ES-I3 (cell line): ENCODE results near the gene TRPM6.

Experiments
- H3K36me3 ChIP-seq: 2 replicates; pipeline ENCODE4 v1.6.1; 2013; ENCODE audit warnings: mild to moderate bottlenecking, low read length, control low read depth, moderate library complexity; ENCODE audit not compliant: insufficient read depth
- H3K4me1 ChIP-seq: 2 replicates; pipeline ENCODE4 v1.6.1; 2013; ENCODE audit warnings: mild to moderate bottlenecking, control low read depth, low read length; ENCODE audit not compliant: insufficient read depth
- H3K9ac ChIP-seq: 2 replicates; pipeline ENCODE4 v1.6.1; 2013; ENCODE audit warnings: low read depth, mild to moderate bottlenecking, low read length, moderate library complexity
- H3K9me3 ChIP-seq: 2 replicates; pipeline ENCODE4 v1.6.1; 2013; ENCODE audit warnings: mild to moderate bottlenecking, low read length, moderate library complexity; ENCODE audit not compliant: control insufficient read depth, insufficient read depth

TRPM6 gene

DNA sequence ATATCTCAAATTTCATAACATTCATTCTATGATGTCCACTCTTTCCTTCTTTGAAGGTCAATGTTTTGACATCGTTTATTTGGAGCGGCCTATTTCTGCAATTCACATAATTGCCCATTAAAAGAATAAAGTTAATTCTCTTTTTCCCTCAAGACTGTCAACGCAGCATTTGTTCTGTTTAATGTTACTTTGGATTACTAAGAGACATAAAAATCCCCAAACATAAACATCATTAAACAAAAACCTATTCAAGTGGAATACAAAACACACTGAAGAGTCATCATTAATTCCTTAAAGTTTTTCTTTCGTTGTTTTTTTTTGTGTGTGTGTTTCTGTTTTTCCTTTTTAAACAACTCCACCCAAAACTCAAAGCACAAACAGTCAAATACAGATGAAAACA is 151.1 kb downstream of the TRPM6 start:
- Histone ChIP-seq H3K4me1 (no peaks in the 10 kb centered on the region), H3K36me3 (no peaks in the 10 kb centered on the region), H3K9ac (no peak overlapping the region), H3K9me3 (no peaks in the 10 kb centered on the region)

DNA sequence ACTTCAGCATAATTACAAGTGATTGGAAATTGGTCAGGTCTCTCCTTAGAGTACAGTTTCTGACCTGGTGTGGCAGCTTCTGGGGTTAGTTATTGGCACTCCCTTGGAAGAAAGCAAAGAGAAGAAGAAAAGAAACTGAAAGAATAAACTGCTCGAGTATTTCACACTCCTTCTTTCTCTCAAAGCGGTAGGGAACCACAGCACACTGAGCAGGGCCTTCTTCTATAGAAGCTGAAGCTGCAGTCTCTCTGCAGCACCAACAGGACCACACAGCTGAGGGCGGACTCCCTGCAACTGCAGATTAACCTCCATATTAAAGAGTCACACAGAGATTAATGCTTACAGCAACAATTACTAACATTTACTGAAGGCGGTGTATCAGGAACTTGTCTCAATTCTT is 152.0 kb downstream of the TRPM6 start:
- Histone ChIP-seq H3K9me3 (no peaks in the 10 kb centered on the region), H3K36me3 (no peaks in the 10 kb centered on the region), H3K9ac (no peak overlapping the region), H3K4me1 (no peaks in the 10 kb centered on the region)

DNA sequence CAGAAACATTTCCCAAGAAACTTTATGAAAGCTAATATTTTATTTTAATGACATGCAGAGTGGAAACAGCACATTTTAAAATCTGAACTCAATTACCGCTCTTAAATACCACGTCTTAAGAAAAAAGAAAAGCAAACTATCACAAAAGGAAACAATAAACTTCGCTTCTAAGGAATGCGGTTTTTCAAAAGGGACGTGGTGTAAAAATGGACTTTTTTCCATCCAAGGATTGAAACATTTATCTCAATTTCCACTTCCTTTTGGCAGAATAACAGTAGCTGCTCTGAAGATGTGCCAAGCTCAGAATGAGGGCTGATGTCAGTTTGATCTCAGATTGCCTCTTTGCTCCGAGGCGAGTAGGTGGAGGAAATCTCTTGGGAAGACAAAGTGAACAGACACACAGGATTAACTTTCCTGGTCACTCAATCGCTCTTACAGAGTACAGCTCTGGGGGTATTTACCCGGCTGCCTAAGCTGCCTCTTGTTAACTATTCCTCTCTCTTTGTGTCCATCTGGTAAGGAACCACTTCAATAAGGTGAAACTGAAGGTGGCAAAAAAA is 158.5 kb downstream of the TRPM6 start:
- Histone ChIP-seq H3K36me3 (no peaks in the 10 kb centered on the region), H3K9ac (no peak overlapping the region), H3K4me1 (peaks cover 19% of the 10 kb centered on the region; the same call in 1 of the 2 replicates), H3K9me3 (no peaks in the 10 kb centered on the region)

DNA sequence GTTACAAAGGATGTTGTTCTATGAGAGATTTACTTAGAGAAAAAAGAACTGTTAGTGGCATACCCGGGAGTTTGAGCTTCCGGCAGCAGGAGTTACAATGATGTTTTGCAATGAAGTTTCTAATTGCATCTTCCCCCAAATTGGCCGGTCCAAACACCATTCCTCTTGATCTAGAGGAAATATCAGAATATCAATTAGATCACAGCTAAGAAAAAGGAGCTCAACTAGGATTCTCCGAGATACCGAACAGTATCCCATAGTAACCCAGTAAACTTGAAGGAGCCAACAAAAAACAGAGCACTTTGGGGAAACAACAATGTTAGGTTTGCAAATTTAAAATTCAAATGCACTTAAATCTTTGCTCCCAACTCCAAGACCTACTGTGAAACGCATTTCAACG is 159.5 kb downstream of the TRPM6 start:
- no peak overlapping the region for H3K9ac ChIP-seq
- H3K36me3 ChIP-seq, result no peaks in the 10 kb centered on the region
- no peaks in the 10 kb centered on the region for H3K9me3 ChIP-seq
- H3K4me1 ChIP-seq, result peaks cover 19% of the 10 kb centered on the region; the same call in 1 of the 2 replicates

DNA sequence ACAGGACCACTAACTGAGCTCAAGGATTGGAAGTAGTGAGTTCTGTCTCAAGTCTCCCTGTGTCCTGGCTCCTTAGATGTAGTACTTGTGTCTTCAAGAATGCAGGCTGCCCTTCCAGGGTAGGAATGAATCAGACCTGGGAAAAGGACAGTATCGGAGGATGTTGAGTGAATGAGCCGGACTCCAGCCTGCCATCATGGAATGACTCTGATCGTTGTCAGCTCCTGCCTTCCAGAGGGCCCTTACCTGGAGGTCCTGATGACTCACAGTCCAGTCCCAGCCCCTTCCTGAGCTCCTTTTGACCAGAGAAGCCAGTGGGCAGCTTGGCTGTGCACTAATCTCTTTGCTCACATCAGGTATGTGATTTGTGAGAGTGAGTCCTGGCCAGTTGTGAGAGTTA is 161.1 kb downstream of the TRPM6 start:
- Histone ChIP-seq H3K36me3 (no peaks in the 10 kb centered on the region), H3K9me3 (no peaks in the 10 kb centered on the region), H3K9ac (no peak overlapping the region), H3K4me1 (peaks cover 23% of the 10 kb centered on the region; the same call in 1 of the 2 replicates)

DNA sequence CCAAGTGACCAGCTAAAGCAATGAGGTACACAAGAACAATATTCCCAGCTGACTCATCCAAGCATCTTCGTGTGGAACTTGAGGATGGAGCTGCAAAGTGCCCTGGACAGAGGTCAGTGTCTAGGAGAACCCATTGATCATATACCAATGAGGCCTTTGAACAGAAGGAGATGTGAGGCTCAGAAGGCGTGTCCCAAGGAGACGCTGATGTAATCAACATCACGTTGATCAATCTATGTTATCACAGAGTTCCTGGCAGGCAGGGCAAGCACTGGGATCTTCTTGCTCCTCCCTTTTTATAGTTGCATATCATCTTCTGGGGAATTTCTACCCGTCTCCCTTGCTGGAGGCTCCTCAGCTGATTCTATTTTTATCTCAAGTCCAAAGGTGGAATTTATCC is 163.4 kb downstream of the TRPM6 start:
- Histone ChIP-seq H3K9ac (no peak overlapping the region), H3K4me1 (peaks cover 17% of the 10 kb centered on the region; the same call in 1 of the 2 replicates), H3K36me3 (no peaks in the 10 kb centered on the region), H3K9me3 (no peaks in the 10 kb centered on the region)

DNA sequence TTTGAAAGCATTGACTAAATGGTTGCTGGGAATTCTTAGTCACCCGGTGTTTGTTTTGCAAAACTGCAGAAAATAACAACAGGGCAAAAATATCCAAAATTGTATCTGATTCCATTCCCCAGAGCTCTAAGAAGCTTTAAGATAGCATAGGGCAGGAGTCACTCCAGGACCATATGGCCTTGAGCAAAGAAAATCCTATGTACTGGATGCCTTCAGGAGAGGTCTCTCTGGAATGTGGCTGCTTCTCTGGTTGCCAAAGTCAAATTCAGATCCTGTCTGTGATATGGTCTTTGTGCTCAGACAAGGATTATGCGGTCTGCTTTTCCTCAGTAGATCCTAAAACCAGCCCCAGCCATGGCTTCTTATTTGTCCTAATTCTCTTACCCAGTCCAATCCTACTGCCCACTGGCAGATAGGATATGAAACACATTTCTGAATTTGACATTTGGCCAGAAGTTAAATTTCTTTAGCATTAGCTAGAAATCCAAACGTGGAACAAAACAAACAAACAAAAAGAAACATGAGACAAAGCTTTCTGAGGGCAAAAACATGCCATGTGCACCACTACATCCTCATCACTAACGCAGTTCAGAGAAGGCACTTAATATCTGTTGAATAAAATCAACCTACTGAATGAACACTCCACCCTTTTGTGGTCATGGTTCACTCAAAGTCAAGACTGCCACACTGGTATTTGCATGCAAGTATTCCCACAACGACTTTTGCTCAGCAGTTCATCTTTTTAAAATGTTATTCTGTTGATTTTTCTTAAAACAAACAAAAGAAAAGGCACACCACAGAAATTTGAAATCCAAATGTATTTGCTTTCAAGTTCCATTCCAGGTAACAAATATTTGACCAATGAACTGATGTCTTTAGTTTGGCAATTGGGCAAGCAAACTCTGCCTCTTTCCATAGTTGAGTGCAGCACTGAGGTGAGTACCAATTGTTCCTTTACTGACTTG is 165.7 kb downstream of the TRPM6 start:
- no peak overlapping the region for H3K9ac ChIP-seq
- 0 out of 2 replicates have a peak, but pooled peaks cover 5% of the 10 kb centered on the region for H3K4me1 ChIP-seq
- no peaks in the 10 kb centered on the region for H3K9me3 ChIP-seq
- no peaks in the 10 kb centered on the region for H3K36me3 ChIP-seq

DNA sequence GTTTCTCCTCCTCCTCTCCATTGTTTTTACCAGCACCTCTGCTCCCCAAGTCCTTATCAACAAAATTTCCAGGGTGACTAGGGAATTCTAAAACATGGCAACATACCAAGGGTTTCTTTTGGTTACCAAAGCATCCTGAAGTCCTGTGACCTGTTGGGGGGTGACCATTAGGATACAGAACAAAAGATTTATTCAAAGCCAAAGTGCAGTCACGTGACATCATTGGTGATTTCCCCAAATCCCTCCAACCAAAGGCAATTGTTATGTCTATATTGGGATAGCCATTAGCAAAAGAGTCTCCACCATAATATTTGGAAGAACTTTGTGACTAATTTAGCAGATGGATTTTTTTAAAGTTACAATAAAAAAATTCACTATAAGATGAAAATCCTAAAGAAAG is 168.4 kb downstream of the TRPM6 start:
- Histone ChIP-seq H3K9ac (no peak overlapping the region), H3K36me3 (no peaks in the 10 kb centered on the region), H3K4me1 (0 out of 2 replicates have a peak, but pooled peaks cover 5% of the 10 kb centered on the region), H3K9me3 (no peaks in the 10 kb centered on the region)

DNA sequence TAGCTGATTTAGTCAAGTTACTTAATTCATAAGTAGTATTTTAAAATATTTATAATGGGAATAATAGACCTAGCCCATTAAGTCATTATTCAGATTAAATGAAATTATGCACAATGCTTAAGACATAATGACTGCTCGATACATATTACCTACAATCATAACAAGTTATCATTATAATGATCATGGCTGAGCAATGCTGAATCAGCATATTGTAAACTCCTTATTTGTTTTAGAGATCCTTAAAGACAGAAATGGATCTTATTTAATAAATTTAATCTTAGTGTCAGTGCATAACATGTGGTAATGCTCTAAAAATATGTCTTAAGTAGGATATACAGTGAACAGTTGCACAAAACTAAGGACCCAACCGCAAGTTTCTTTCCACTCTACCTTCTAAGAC is 169.0 kb downstream of the TRPM6 start:
- no peaks in the 10 kb centered on the region for H3K36me3 ChIP-seq
- H3K9ac ChIP-seq, result no peak overlapping the region
- H3K4me1 ChIP-seq, result 0 out of 2 replicates have a peak, but pooled peaks cover 5% of the 10 kb centered on the region
- no peaks in the 10 kb centered on the region for H3K9me3 ChIP-seq

DNA sequence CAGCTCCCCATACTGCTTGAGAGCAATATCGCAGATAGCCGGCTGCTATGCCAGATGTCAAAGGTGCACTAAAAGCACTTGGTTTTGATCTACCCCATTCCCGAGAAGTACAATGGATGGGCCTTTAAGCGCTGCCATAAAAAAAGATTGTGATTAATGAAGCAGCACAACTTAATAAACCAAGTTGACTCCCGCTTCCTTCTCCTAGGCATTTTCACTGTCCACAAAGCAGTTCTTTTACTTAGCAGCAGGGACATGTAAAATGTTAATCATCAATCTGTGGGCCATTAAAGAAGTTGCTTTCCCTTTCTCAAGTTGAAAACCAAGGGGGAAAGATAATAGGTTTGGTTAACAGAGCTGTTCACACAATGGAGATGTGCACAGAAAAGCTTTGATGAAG is 176.4 kb downstream of the TRPM6 start:
- no peaks in the 10 kb centered on the region for H3K4me1 ChIP-seq
- no peak overlapping the region for H3K9ac ChIP-seq
- H3K9me3 ChIP-seq, result no peaks in the 10 kb centered on the region
- no peaks in the 10 kb centered on the region for H3K36me3 ChIP-seq

DNA sequence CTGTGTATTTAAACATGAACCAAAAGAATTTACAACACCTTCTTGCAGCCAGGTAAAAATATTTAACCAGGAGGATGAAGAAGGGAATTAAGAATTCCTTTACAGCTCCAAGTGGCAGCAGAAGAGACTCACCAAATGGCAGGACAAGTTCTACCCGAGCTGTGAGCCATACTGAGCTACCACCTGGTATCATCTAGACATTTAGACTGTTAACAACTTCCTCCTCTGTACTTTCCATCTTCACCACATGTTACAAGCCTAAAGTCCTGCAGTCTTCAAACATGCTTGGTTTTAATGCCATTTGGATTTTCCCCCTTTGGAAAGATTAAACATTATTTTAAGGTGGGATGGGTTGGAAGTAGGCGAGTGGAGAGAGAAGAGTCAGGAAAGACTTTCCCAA is 190.2 kb downstream of the TRPM6 start:
- H3K9me3 ChIP-seq, result no peaks in the 10 kb centered on the region
- H3K36me3 ChIP-seq, result no peaks in the 10 kb centered on the region
- H3K9ac ChIP-seq, result no peak overlapping the region
- H3K4me1 ChIP-seq, result 0 out of 2 replicates have a peak, but pooled peaks cover 6% of the 10 kb centered on the region

DNA sequence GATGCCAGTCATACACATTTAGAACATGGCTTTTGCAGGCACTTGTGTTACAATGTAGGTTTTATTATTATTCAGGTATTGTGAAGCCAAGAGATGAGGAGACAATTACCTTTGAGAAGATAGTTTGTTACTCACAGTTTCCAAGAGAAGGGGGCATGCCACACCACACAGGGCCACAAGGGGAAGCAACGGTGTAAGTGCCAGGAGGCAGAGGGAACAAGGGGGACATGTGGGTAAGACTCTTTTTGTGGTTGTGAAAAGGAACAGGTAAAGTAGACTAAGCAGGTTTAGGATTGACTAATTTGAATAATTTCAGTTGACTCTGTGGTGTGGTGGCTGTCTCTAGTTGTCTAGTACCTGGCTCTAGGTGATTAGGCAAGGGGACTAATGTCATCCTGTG is 191.2 kb downstream of the TRPM6 start:
- H3K36me3 ChIP-seq, result no peaks in the 10 kb centered on the region
- H3K9me3 ChIP-seq, result no peaks in the 10 kb centered on the region
- no peak overlapping the region for H3K9ac ChIP-seq
- H3K4me1 ChIP-seq, result 0 out of 2 replicates have a peak, but pooled peaks cover 6% of the 10 kb centered on the region

DNA sequence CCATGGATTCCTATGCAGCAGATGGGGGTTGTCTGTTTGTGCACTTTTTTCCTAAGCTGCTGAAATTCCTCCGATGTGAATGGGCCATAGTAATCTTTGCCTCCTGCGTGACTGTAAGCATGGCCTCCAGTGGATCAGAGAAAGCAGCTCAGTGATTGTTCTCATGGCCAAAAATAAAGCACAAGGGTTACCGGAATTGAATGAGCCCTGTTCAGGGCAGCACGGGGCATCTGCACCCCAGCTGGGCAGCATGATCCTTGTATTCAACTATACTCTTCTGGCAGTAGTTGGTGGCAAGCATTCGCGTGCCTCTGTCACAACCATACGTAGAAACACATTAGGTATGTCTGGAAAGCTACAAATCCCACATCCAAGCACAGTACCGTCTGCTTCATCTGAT is 196.7 kb downstream of the TRPM6 start:
- H3K9me3 ChIP-seq, result no peaks in the 10 kb centered on the region
- no peaks in the 10 kb centered on the region for H3K4me1 ChIP-seq
- H3K9ac ChIP-seq, result no peak overlapping the region
- no peaks in the 10 kb centered on the region for H3K36me3 ChIP-seq

DNA sequence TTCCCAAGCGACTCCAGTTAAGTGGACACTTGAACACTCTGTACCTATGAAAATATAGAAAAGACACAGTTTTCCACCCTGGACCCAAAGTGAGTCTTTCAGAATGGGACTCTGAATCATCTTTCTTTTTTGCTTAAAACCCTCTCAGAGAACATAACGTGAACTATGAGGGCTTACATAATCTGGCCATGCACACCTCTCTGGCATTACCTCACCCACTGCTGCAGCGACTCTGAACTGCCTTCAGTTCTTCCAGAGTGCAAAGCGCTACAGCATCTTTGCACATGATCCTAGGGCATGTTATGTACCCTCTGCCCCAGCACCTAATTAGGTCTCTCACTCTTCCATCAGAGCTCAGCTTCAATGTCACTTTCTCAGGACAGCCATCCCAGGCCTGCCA is 204.4 kb downstream of the TRPM6 start:
- Histone ChIP-seq H3K9me3 (no peaks in the 10 kb centered on the region), H3K9ac (no peak overlapping the region), H3K36me3 (no peaks in the 10 kb centered on the region), H3K4me1 (no peaks in the 10 kb centered on the region)

DNA sequence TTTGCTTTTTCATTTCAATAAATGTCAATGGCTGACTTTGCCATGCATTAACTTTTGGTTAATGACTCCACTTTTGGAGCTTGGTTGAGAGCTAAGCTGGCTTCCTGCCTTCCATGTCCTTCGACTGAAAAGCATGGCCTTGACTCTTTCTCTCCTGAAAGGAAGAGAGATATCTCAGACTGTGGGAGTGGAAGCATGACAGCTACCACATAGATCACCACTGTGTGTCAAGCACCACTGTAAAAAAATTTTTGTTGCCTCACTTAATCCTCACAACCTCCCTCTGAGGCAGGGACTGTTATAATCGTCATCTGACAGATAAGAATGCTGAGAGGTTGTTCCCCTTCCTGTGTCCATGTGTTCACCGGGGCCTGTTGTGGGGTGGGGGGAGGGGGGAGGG is 205.8 kb downstream of the TRPM6 start:
- Histone ChIP-seq H3K9me3 (no peaks in the 10 kb centered on the region), H3K9ac (no peak overlapping the region), H3K36me3 (no peaks in the 10 kb centered on the region), H3K4me1 (no peaks in the 10 kb centered on the region)
